Endothelial cell (in vitro differentiated cells): ENCODE measurements around the gene ZNF783. TPM values are rescaled to one million over a fixed set of nuclear protein-coding genes. Genes with fewer than 3 reads are reported as not detected.

Experiments used
- DNase-seq: peaks from one replicate; pipeline ENCODE4 v3.0.0; 2021; ENCODE audit warnings: low spot score
- H3K27ac Mint-ChIP-seq: one replicate; pipeline ENCODE4 v1.8.0; 2021; ENCODE audit warnings: mixed read lengths, inconsistent platforms; ENCODE audit not compliant: unreplicated experiment
- H3K27me3 Mint-ChIP-seq: one replicate; pipeline ENCODE4 v1.8.0; 2021; ENCODE audit warnings: mild to moderate bottlenecking, moderate library complexity, mixed read lengths, inconsistent platforms; ENCODE audit not compliant: unreplicated experiment
- H3K36me3 Mint-ChIP-seq: one replicate; pipeline ENCODE4 v1.8.0; 2021; ENCODE audit warnings: mild to moderate bottlenecking, low read depth, mixed read lengths, inconsistent platforms; ENCODE audit not compliant: unreplicated experiment
- H3K4me1 Mint-ChIP-seq: one replicate; pipeline ENCODE4 v1.8.0; 2021; ENCODE audit warnings: mild to moderate bottlenecking, mixed read lengths, inconsistent platforms; ENCODE audit not compliant: unreplicated experiment
- H3K4me3 Mint-ChIP-seq: one replicate; pipeline ENCODE4 v1.8.0; 2021; ENCODE audit warnings: mild to moderate bottlenecking, mixed read lengths, inconsistent platforms; ENCODE audit not compliant: unreplicated experiment
- H3K9me3 Mint-ChIP-seq: one replicate; pipeline ENCODE4 v1.8.0; 2021; ENCODE audit warnings: mixed read lengths, inconsistent platforms; ENCODE audit not compliant: unreplicated experiment
- total RNA-seq: library from RNA; stranded (reverse); fragmentation: NEBNext Ultra II Directional; extraction: Animal tissue kit (Norgen Biotek cat#: 25700); gene quantifications from one replicate; pipeline ENCODE4 v1.2.1, GENCODE V29; 2021; ENCODE audit not compliant: unreplicated experiment
- TF ChIP-seq, protein P1 (sequence below): fragments of 200-600 bp; sonication (generic); IDR thresholded peaks from one replicate; pipeline ENCODE4 v1.5.0; 2021; ENCODE audit warnings: antibody characterized with exemption; ENCODE audit not compliant: unreplicated experiment

Gene ZNF783
- total RNA-seq, 1 donor from 2014 or later: 15.3 TPM

GRCh38 chr7:149254181-149254858 lies 7.7 kb upstream of the ZNF783 start:
- peaks cover 19% of the 10 kb centered on the region for H3K36me3 Mint-ChIP-seq
- TF ChIP-seq, protein P1, sequence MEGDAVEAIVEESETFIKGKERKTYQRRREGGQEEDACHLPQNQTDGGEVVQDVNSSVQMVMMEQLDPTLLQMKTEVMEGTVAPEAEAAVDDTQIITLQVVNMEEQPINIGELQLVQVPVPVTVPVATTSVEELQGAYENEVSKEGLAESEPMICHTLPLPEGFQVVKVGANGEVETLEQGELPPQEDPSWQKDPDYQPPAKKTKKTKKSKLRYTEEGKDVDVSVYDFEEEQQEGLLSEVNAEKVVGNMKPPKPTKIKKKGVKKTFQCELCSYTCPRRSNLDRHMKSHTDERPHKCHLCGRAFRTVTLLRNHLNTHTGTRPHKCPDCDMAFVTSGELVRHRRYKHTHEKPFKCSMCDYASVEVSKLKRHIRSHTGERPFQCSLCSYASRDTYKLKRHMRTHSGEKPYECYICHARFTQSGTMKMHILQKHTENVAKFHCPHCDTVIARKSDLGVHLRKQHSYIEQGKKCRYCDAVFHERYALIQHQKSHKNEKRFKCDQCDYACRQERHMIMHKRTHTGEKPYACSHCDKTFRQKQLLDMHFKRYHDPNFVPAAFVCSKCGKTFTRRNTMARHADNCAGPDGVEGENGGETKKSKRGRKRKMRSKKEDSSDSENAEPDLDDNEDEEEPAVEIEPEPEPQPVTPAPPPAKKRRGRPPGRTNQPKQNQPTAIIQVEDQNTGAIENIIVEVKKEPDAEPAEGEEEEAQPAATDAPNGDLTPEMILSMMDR: no peak
- DNase-seq: no peak
- H3K27me3 Mint-ChIP-seq: peaks cover 3% of the 10 kb centered on the region
- H3K4me1 Mint-ChIP-seq: peaks cover 6% of the 10 kb centered on the region
- H3K27ac Mint-ChIP-seq: no peak overlapping the region
- no peak overlapping the region for H3K4me3 Mint-ChIP-seq
- H3K9me3 Mint-ChIP-seq: no peaks in the 10 kb centered on the region

DNA sequence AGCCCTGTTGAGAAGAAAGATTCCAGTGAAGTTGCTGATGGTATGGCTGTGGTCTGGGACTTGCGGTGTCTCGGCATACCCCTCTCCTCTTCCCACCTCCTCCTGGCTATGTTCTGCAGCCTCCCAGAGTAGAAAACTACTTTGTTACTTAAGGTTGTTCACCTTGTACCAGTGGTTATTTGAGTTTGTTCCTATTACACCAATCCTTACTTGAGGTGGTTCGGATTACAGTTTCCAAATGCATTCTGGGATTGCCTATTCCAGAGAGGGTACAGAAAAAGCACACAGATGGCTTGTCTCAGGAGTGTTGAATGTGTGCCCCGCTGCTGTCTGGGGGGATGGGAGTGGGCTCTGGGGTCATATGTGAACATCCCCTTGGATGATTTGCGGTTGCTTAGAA lies 6.8 kb upstream of the ZNF783 start:
- no peaks in the 10 kb centered on the region for H3K9me3 Mint-ChIP-seq
- TF ChIP-seq, protein P1: no peak
- peaks cover 3% of the 10 kb centered on the region for H3K27me3 Mint-ChIP-seq
- peak overlapping the region; percentile 34 for H3K4me3 Mint-ChIP-seq
- H3K4me1 Mint-ChIP-seq: peaks cover 6% of the 10 kb centered on the region
- no peak for DNase-seq
- peaks cover 19% of the 10 kb centered on the region for H3K36me3 Mint-ChIP-seq
- H3K27ac Mint-ChIP-seq: no peak overlapping the region

DNA sequence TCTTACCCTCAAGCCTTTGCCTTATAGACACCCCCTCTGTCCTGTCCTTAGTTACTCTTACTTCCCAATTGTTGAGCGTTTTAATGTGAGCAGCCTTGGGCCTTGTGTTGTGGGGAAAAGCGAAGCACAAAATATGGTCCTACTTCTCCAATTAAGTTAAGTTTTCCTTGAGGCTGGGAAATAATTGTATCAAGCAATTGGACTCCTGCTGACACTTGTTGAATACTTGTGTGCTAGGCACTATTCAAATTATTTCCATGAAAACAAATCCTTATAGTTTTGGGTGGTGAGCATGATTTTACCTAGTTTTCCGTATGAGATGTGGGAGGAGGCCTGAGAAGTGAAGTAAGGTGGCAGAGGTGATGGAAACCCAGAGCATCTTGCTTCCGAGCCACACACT lies 5.4 kb upstream of the ZNF783 start:
- H3K27ac Mint-ChIP-seq: no peak overlapping the region
- H3K27me3 Mint-ChIP-seq: peaks cover 7% of the 10 kb centered on the region
- peak overlapping the region; percentile 24 for H3K4me3 Mint-ChIP-seq
- peaks cover 19% of the 10 kb centered on the region for H3K36me3 Mint-ChIP-seq
- H3K9me3 Mint-ChIP-seq: no peaks in the 10 kb centered on the region
- TF ChIP-seq, protein P1: no peak
- DNase-seq: no peak
- peaks cover 6% of the 10 kb centered on the region for H3K4me1 Mint-ChIP-seq

GRCh38 chr7:149257146-149257545 lies 4.8 kb upstream of the ZNF783 start:
- Mint-ChIP-seq H3K9me3 (no peaks in the 10 kb centered on the region), H3K27me3 (peaks cover 7% of the 10 kb centered on the region), H3K36me3 (peaks cover 15% of the 10 kb centered on the region), H3K4me3 (no peak overlapping the region), H3K27ac (no peak overlapping the region), H3K4me1 (peaks cover 6% of the 10 kb centered on the region)
- no peak for DNase-seq
- TF ChIP-seq, protein P1: no peak

GRCh38 chr7:149261316-149261828 lies 624 bp upstream of the ZNF783 start:
- Mint-ChIP-seq H3K27me3 (peaks cover 4% of the 10 kb centered on the region), H3K36me3 (peaks cover 18% of the 10 kb centered on the region), H3K4me1 (peaks cover 6% of the 10 kb centered on the region), H3K27ac (no peak overlapping the region), H3K9me3 (no peaks in the 10 kb centered on the region), H3K4me3 (peak overlapping the region; percentile 83)
- DNase-seq: no peak
- TF ChIP-seq, protein P1: no peak
